Panc1 (cell line): ENCODE measurements around the gene PI4K2A.

Source experiments
- POLR2AphosphoS5 ChIP-seq: IDR thresholded peaks from 2 replicates; pipeline ENCODE4 v1.6.1; 2012; ENCODE audit warnings: mild to moderate bottlenecking, low read depth, low read length, moderate library complexity
- SIN3A ChIP-seq: IDR thresholded peaks from 2 replicates; pipeline ENCODE4 v1.6.1; 2012; ENCODE audit warnings: low read depth, mild to moderate bottlenecking, low read length, moderate library complexity, borderline replicate concordance; ENCODE audit not compliant: insufficient read depth
- TCF7L2 ChIP-seq: IDR thresholded peaks from 2 replicates; pipeline ENCODE4 v1.6.1; 2011; ENCODE audit warnings: mild to moderate bottlenecking, low read depth, low read length, inconsistent platforms
- TF ChIP-seq, protein P1 (sequence below): fragments of 450-650 bp; IDR thresholded peaks from 2 replicates; pipeline ENCODE4 v1.5.1; 2017; ENCODE audit warnings: mild to moderate bottlenecking
- TF ChIP-seq, protein P2 (sequence below), 2 experiments: IDR thresholded peaks; 2 replicates each; pipeline ENCODE4 v1.6.1; 2011 to 2012; ENCODE audit warnings: low read depth in 2 of 2, control low read depth in 1 of 2, low read length in 1 of 2, mild to moderate bottlenecking in 1 of 2, moderate library complexity in 1 of 2; ENCODE audit not compliant: insufficient read depth in 1 of 2

DNA sequence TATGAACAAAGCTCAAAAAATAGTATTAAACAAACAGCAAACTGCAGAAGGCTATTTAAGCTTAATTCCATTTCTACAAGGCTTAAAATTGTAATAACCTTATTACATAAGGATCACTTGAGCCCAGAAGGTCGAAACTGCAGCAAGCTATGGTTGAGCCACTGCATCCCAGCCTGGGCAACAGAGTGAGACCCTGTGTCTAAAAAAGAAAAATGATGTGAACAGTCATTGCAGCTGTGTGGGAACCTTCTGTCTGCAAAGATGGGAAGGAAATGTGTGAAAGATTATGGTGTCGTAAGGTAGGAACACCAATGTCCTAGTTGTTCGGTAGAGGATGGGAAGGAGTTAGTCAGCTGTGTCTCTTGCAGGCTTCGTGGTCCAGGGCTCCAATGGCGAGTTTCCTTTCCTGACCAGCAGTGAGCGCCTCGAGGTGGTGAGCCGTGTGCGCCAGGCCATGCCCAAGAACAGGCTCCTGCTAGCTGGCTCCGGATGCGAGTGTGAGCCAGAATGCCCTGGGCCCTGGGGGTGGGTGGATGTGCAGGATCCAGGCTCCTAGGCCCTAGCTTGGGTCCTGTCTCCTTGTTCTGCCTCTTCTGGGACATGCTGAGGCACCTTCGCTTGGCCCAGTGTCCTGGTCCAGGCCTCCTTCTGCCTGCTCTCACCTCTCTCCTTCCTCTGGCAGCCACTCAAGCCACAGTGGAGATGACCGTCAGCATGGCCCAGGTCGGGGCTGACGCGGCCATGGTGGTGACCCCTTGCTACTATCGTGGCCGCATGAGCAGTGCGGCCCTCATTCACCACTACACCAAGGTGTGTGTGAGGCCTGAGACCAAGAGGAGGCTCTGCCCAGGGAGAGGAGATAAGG lies 41.8 kb upstream of the PI4K2A start:
- TF ChIP-seq, protein P1, sequence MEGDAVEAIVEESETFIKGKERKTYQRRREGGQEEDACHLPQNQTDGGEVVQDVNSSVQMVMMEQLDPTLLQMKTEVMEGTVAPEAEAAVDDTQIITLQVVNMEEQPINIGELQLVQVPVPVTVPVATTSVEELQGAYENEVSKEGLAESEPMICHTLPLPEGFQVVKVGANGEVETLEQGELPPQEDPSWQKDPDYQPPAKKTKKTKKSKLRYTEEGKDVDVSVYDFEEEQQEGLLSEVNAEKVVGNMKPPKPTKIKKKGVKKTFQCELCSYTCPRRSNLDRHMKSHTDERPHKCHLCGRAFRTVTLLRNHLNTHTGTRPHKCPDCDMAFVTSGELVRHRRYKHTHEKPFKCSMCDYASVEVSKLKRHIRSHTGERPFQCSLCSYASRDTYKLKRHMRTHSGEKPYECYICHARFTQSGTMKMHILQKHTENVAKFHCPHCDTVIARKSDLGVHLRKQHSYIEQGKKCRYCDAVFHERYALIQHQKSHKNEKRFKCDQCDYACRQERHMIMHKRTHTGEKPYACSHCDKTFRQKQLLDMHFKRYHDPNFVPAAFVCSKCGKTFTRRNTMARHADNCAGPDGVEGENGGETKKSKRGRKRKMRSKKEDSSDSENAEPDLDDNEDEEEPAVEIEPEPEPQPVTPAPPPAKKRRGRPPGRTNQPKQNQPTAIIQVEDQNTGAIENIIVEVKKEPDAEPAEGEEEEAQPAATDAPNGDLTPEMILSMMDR, result no peak
- no peak for TF ChIP-seq POLR2AphosphoS5
- TF ChIP-seq, protein P2, sequence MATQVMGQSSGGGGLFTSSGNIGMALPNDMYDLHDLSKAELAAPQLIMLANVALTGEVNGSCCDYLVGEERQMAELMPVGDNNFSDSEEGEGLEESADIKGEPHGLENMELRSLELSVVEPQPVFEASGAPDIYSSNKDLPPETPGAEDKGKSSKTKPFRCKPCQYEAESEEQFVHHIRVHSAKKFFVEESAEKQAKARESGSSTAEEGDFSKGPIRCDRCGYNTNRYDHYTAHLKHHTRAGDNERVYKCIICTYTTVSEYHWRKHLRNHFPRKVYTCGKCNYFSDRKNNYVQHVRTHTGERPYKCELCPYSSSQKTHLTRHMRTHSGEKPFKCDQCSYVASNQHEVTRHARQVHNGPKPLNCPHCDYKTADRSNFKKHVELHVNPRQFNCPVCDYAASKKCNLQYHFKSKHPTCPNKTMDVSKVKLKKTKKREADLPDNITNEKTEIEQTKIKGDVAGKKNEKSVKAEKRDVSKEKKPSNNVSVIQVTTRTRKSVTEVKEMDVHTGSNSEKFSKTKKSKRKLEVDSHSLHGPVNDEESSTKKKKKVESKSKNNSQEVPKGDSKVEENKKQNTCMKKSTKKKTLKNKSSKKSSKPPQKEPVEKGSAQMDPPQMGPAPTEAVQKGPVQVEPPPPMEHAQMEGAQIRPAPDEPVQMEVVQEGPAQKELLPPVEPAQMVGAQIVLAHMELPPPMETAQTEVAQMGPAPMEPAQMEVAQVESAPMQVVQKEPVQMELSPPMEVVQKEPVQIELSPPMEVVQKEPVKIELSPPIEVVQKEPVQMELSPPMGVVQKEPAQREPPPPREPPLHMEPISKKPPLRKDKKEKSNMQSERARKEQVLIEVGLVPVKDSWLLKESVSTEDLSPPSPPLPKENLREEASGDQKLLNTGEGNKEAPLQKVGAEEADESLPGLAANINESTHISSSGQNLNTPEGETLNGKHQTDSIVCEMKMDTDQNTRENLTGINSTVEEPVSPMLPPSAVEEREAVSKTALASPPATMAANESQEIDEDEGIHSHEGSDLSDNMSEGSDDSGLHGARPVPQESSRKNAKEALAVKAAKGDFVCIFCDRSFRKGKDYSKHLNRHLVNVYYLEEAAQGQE (IDR thresholded peaks at IDR 0.05; ENCODE audit: insufficient read depth in 1 of 2, low read depth in 2 of 2, low read length in 1 of 2), result no peak
- no peak for TF ChIP-seq SIN3A
- no peak for TF ChIP-seq TCF7L2
